ENCODE results near the gene LRRC37A. TPM values are rescaled to one million over a fixed set of nuclear protein-coding genes. Genes with fewer than 3 reads are reported as not detected.
"Not testable (repeated sequence)": the region's sequence is repeated elsewhere in the genome, so short reads cannot be mapped to it uniquely, and the experiment has no call there.

The LRRC37A gene
- total and polyA plus RNA-seq, 9 donors = 0.60 to 4.8 (median 2.2) TPM

- H3K27ac ChIP-seq; H3K27me3 ChIP-seq; H3K4me1 ChIP-seq (ENCODE audit: insufficient read depth); DNase-seq; H3K36me3 ChIP-seq; H3K9me3 ChIP-seq; H3K4me3 ChIP-seq; intact Hi-C loops (cut with DNase I): not testable (repeated sequence)
- WGBS, 3 donors = no CpG with 5 or more reads among the region's 3 CpGs
Observed at GRCh38 chr17:46367520-46367919, 72.6 kb downstream of the LRRC37A start.

- H3K4me3 ChIP-seq; H3K9me3 ChIP-seq; intact Hi-C loops (cut with DNase I); H3K4me1 ChIP-seq (ENCODE audit: insufficient read depth); H3K36me3 ChIP-seq; DNase-seq; H3K27ac ChIP-seq; H3K27me3 ChIP-seq: not testable (repeated sequence)
- no CpG with 5 or more reads among the region's 95 CpGs for WGBS, 3 donors
Observed at GRCh38 chr17:46372236-46373229, 77.6 kb downstream of the LRRC37A start.

GRCh38 chr17:46373418-46373817, 78.5 kb downstream of the LRRC37A start:
- H3K27me3 ChIP-seq; H3K4me1 ChIP-seq (ENCODE audit: insufficient read depth); H3K36me3 ChIP-seq; H3K4me3 ChIP-seq; intact Hi-C loops (cut with DNase I); DNase-seq; H3K9me3 ChIP-seq; H3K27ac ChIP-seq: not testable (repeated sequence)
- no CpG with 5 or more reads among the region's 7 CpGs for whole genome bisulfite sequencing, 3 donors

GRCh38 chr17:46383118-46383517, 88.2 kb downstream of the LRRC37A start:
- H3K4me3 ChIP-seq; H3K36me3 ChIP-seq; H3K9me3 ChIP-seq; DNase-seq; H3K4me1 ChIP-seq (ENCODE audit: insufficient read depth); intact Hi-C loops (cut with DNase I); H3K27ac ChIP-seq; H3K27me3 ChIP-seq: not testable (repeated sequence)
- WGBS, 3 donors = 95 to 100% methylated on average over 3 of the region's 4 CpGs; no CpG with 5 or more reads in 1 of the 3 donors

- intact Hi-C loops (cut with DNase I); H3K27ac ChIP-seq; DNase-seq; H3K36me3 ChIP-seq; H3K4me3 ChIP-seq; H3K9me3 ChIP-seq; H3K4me1 ChIP-seq (ENCODE audit: insufficient read depth); H3K27me3 ChIP-seq: not testable (repeated sequence)
Observed at GRCh38 chr17:46385491-46385890, 90.6 kb downstream of the LRRC37A start.

Small RNA genes lying within 50 kb of the gene (small RNA-seq; reads per million reads assigned to genes)
- gene RN7SL656P = not detected

Other genes starting within 250 kb of the LRRC37A start
- 100 to 1,000 TPM in 2 of 7 donors, 10 to 100 TPM in 5; 60.2 to 107 (median 86.9) TPM for gene KANSL1, start 101.7 kb upstream of the LRRC37A start, total RNA-seq
- gene KANSL1, start 101.7 kb upstream of the LRRC37A start, polyA plus RNA-seq = 10 to 100 TPM; 30.4 to 39.8 TPM
- 10 to 100 TPM in 5 of 7 donors, 1 to 10 TPM in 2; 4.7 to 26.6 (median 14.3) TPM for gene ARL17B, start 66.6 kb downstream of the LRRC37A start, total RNA-seq
- gene ARL17B, start 66.6 kb downstream of the LRRC37A start, polyA plus RNA-seq = 10 to 100 TPM in 1 of 2 donors, 1 to 10 TPM in 1; 8.5 to 11.8 TPM
- 10 to 100 TPM in 4 of 7 donors, 1 to 10 TPM in 3; 8.3 to 19.4 (median 10.3) TPM for gene LRRC37A2, start 217.3 kb downstream of the LRRC37A start, total RNA-seq
- 1 to 10 TPM; 2.7 to 4.1 TPM for gene LRRC37A2, start 217.3 kb downstream of the LRRC37A start, polyA plus RNA-seq